Prostate gland (tissue), 2 donors: ENCODE data around the gene CARD19. TPM values are rescaled to one million over a fixed set of nuclear protein-coding genes. Genes with fewer than 3 reads are reported as not detected.

Experiments
- DNase-seq: peaks from one replicate; pipeline ENCODE4 v3.0.0-alpha.2; 2019; ENCODE audit warnings: low spot score
- H3K27ac ChIP-seq, 2 donors: fragments of 200-600 bp; sonication (generic); 2 replicates each; pipeline ENCODE4 v1.5.1; 2017 to 2019
- H3K27me3 ChIP-seq: fragments of 200-600 bp; sonication (generic); replicated peaks from 2 replicates; pipeline ENCODE4 v1.5.1; 2019; ENCODE audit not compliant: insufficient read depth
- H3K36me3 ChIP-seq, 2 donors: fragments of 200-600 bp; sonication (generic); 1 replicate in 1 of 2; 2 replicates in 1 of 2; pipeline versions ENCODE4 v1.5.1 to v1.8.1; 2017 to 2019
- H3K4me1 ChIP-seq: fragments of 200-600 bp; sonication (generic); replicated peaks from 2 replicates; pipeline ENCODE4 v1.5.1; 2019
- H3K4me3 ChIP-seq, 2 donors: fragments of 200-600 bp; sonication (generic); 2 replicates each; pipeline ENCODE4 v1.5.1; 2017 to 2019
- H3K9me3 ChIP-seq: fragments of 200-600 bp; sonication (generic); 2 replicates; pipeline ENCODE4 v1.5.1; 2017
- CTCF ChIP-seq, 4 experiments: fragments of 200-600 bp in 2 of 4; fragments of 450-650 bp in 2 of 4; sonication (generic) in 2 of 4; IDR thresholded peaks; 1 replicate in 3 of 4; 2 replicates in 1 of 4; pipeline ENCODE4 v1.5.1; 2016 to 2019; ENCODE audit warnings: antibody characterized with exemption in 4 of 4, mild to moderate bottlenecking in 2 of 4, moderate library complexity in 2 of 4
- POLR2A ChIP-seq: fragments of 450-650 bp; IDR thresholded peaks from one replicate; pipeline ENCODE4 v1.6.1; 2016; ENCODE audit warnings: antibody characterized with exemption, mild to moderate bottlenecking
- POLR2AphosphoS5 ChIP-seq: sonication (generic); formaldehyde crosslinking; IDR thresholded peaks from one replicate; pipeline ENCODE4 v1.6.1; 2017; ENCODE audit warnings: antibody characterized with exemption
- WGBS: methylation state at CpG from one replicate; pipeline ENCODE4 v1.1.5; 2018; 5-methylcytosine and 5-hydroxymethylcytosine counted together
- intact Hi-C: fragments of 100-400 bp; cut with DNase I; formaldehyde crosslinking; loops from one replicate; pipeline ENCODE4 v1.14.2; 2022
- total RNA-seq, 2 donors: library from RNA; depleted of rRNA; stranded (reverse); fragments of >200 nt; gene quantifications; one replicate each; pipeline ENCODE4 v1.1.0, GENCODE V29; 2016

CARD19 gene
- total RNA-seq, 2 donors from 2014 or later: 41.9 to 111 TPM

GRCh38 chr9:93071464-93071863 lies 24.6 kb upstream of the CARD19 start:
- Histone ChIP-seq H3K27me3 (no peaks in the 10 kb centered on the region), H3K36me3 (no peaks in the 10 kb centered on the region), H3K9me3 (no peaks in the 10 kb centered on the region), H3K27ac (no peak overlapping the region), H3K4me3 (no peak overlapping the region), H3K4me1 (no peaks in the 10 kb centered on the region)
- TF ChIP-seq POLR2A (no peak), CTCF (IDR thresholded peaks at IDR 0.05) (no peak), POLR2AphosphoS5 (no peak)
- intact Hi-C loops: no loop called here
- DNase-seq: no peak
- WGBS: 85% methylated on average over 7 of the region's 7 CpGs

GRCh38 chr9:93072383-93072795 lies 23.6 kb upstream of the CARD19 start:
- no peak overlapping the region for H3K4me3 ChIP-seq
- TF ChIP-seq POLR2A: no peak
- TF ChIP-seq CTCF (IDR thresholded peaks at IDR 0.05): no peak
- TF ChIP-seq POLR2AphosphoS5: peak; percentile 31
- H3K27ac ChIP-seq: no peak overlapping the region
- no peaks in the 10 kb centered on the region for H3K27me3 ChIP-seq
- H3K9me3 ChIP-seq: no peaks in the 10 kb centered on the region
- DNase-seq: peak; percentile 20
- no peaks in the 10 kb centered on the region for H3K4me1 ChIP-seq
- H3K36me3 ChIP-seq: no peaks in the 10 kb centered on the region
- WGBS: 17% methylated on average over 5 of the region's 5 CpGs
- intact Hi-C loops: no loop called here

GRCh38 chr9:93076101-93076791 lies 19.8 kb upstream of the CARD19 start:
- Histone ChIP-seq H3K9me3 (no peaks in the 10 kb centered on the region), H3K27ac (no peak overlapping the region), H3K36me3 (no peaks in the 10 kb centered on the region), H3K4me1 (no peaks in the 10 kb centered on the region), H3K27me3 (no peaks in the 10 kb centered on the region), H3K4me3 (no peak overlapping the region)
- no peak for DNase-seq
- intact Hi-C loops: no loop called here
- no peak for TF ChIP-seq POLR2AphosphoS5
- TF ChIP-seq POLR2A: no peak
- no peak for TF ChIP-seq CTCF (IDR thresholded peaks at IDR 0.05)
- WGBS: 95% methylated on average over 12 of the region's 12 CpGs

GRCh38 chr9:93076792-93077128 lies 19.3 kb upstream of the CARD19 start:
- Histone ChIP-seq H3K36me3 (no peaks in the 10 kb centered on the region), H3K4me1 (no peaks in the 10 kb centered on the region), H3K27me3 (no peaks in the 10 kb centered on the region), H3K27ac (no peak overlapping the region), H3K9me3 (no peaks in the 10 kb centered on the region), H3K4me3 (no peak overlapping the region)
- TF ChIP-seq POLR2AphosphoS5 (no peak), POLR2A (no peak), CTCF (IDR thresholded peaks at IDR 0.05) (no peak)
- 94% methylated on average over 2 of the region's 2 CpGs for WGBS
- intact Hi-C loops: no loop called here
- DNase-seq: no peak

- H3K36me3 ChIP-seq: no peaks in the 10 kb centered on the region
- DNase-seq: no peak
- TF ChIP-seq POLR2A (no peak), CTCF (IDR thresholded peaks at IDR 0.05) (no peak), POLR2AphosphoS5 (no peak)
- no peaks in the 10 kb centered on the region for H3K4me1 ChIP-seq
- intact Hi-C loops: no loop called here
- WGBS: 100% methylated on average over 1 of the region's 1 CpG
- no peak overlapping the region for H3K4me3 ChIP-seq
- H3K9me3 ChIP-seq: no peaks in the 10 kb centered on the region
- H3K27me3 ChIP-seq: no peaks in the 10 kb centered on the region
- no peak overlapping the region for H3K27ac ChIP-seq
These were observed 18.6 kb upstream of the CARD19 start for GRCh38 chr9:93077367-93077766.
